PC-3 (cell line): ENCODE data around the gene SLC48A1.

Experiments
- CTCF ChIP-seq: fragments of 300-600 bp; sonication (generic); conservative IDR thresholded peaks from 2 replicates; pipeline ENCODE4 v1.5.1; 2017; ENCODE audit warnings: antibody characterized with exemption, low read depth, mild to moderate bottlenecking, low read length
- EZH2 ChIP-seq: fragments of 300-600 bp; sonication (generic); IDR thresholded peaks from one replicate; pipeline ENCODE4 v1.6.1; 2017; ENCODE audit warnings: antibody characterized with exemption, mild to moderate bottlenecking, low read length; ENCODE audit not compliant: unreplicated experiment

- TF ChIP-seq CTCF (no peak), EZH2 (no peak)
These were observed 15.6 kb upstream of the SLC48A1 start for GRCh38 chr12:47757364-47757839.
